NOMO-1 treated with dmso at 0.1 percent for 144 hours (cell line): Measurements from ENCODE around the gene WDR46.

Experiments used
- DNase-seq: peaks from one replicate; lab custom pipeline; 2025; ENCODE audit not compliant: unreplicated experiment; lab: John Stamatoyannopoulos, UW

Gene WDR46

GRCh38 chr6:33288921-33289783, at the start of gene WDR46, which contains the start of gene PFDN6:
Gene WDR46, minus strand, starts transcription at chr6:33289239. Its CDS starts 69 bp downstream, at chr6:33289170.
Gene PFDN6, plus strand, starts transcription at chr6:33289601. Its CDS starts 256 bp downstream, at chr6:33289857.
- DNase-seq, result peak; percentile 95

- no peak for DNase-seq
These were observed 47.5 kb upstream of the WDR46 start for GRCh38 chr6:33336495-33336894.

GRCh38 chr6:33335916-33336315, 46.9 kb upstream of the WDR46 start:
- DNase-seq, result no peak

- no peak for DNase-seq
These were observed 44.6 kb upstream of the WDR46 start for GRCh38 chr6:33333666-33334065.

GRCh38 chr6:33330736-33331135, 41.7 kb upstream of the WDR46 start:
- DNase-seq, result no peak

GRCh38 chr6:33329058-33329457, 40.0 kb upstream of the WDR46 start:
- DNase-seq, result no peak

GRCh38 chr6:33324125-33324524, 35.1 kb upstream of the WDR46 start:
- DNase-seq, result no peak

- no peak for DNase-seq
These were observed 34.5 kb upstream of the WDR46 start for GRCh38 chr6:33323623-33323948.

GRCh38 chr6:33321227-33321626, 32.2 kb upstream of the WDR46 start:
- DNase-seq, result no peak

GRCh38 chr6:33320315-33321181, 31.5 kb upstream of the WDR46 start:
- no peak for DNase-seq

- DNase-seq, result no peak
These were observed 30.9 kb upstream of the WDR46 start for GRCh38 chr6:33319939-33320314.

GRCh38 chr6:33318426-33319073, 29.5 kb upstream of the WDR46 start:
- no peak for DNase-seq

GRCh38 chr6:33317669-33318425, 28.8 kb upstream of the WDR46 start, which contains the start of gene ZBTB22:
Gene ZBTB22, minus strand, starts transcription at chr6:33317744. Its CDS starts 828 bp downstream, at chr6:33316916.
- DNase-seq, result peak; percentile 97

GRCh38 chr6:33317419-33317668, 28.3 kb upstream of the WDR46 start:
- no peak for DNase-seq

GRCh38 chr6:33316603-33317418, 27.8 kb upstream of the WDR46 start:
- DNase-seq, result no peak

- DNase-seq, result no peak
These were observed 27.0 kb upstream of the WDR46 start for GRCh38 chr6:33315793-33316602.

- no peak for DNase-seq
These were observed 26.1 kb upstream of the WDR46 start for GRCh38 chr6:33314943-33315792.

- DNase-seq, result peak; percentile 56
These were observed 25.5 kb upstream of the WDR46 start for GRCh38 chr6:33314515-33314942.
